HCT116 (cell line): Measurements from ENCODE around the gene ERMP1. TPM values are rescaled to one million over a fixed set of nuclear protein-coding genes. Genes with fewer than 3 reads are reported as not detected.

ENCODE experiments used
- ATAC-seq: fragments of 200-7000 bp; cut with Tn5 transposase; 2 replicates; pipeline ENCODE4 v1.9.1; 2020; ENCODE audit warnings: mild to moderate bottlenecking, moderate library complexity
- BruUV-seq: library from RNA; stranded (reverse); fragments of 400-500 nt; replicated peaks from 2 replicates; lab custom pipeline; 2021; lab: Mats Ljungman, UMichigan
- CTCF ChIA-PET: fragments of 300-600 bp; sonication (Branson Sonifier 250); formaldehyde crosslinking; loops from one replicate; lab custom pipeline; 2021; ENCODE audit warnings: antibody characterized with exemption; lab: Charles Lee
- POLR2A ChIA-PET: fragments of 300-600, 350-600 bp; sonication (Branson Sonifier 250); formaldehyde crosslinking; loops from one replicate; lab custom pipeline; 2021; ENCODE audit warnings: antibody characterized with exemption; lab: Charles Lee
- RAD21 ChIA-PET, 2 experiments: fragments of 300-600 bp; sonication (Branson Sonifier 250); formaldehyde crosslinking; loops; one replicate each; lab custom pipeline; 2023; ENCODE audit warnings: low total read pairs in 2 of 2; ENCODE audit not compliant: uncharacterized antibody in 2 of 2, unreplicated experiment in 2 of 2, low non-redundant PET in 1 of 2; lab: Charles Lee
- DNase-seq: peaks from one replicate; pipeline ENCODE4 v3.0.0-alpha.2; 2010; ENCODE audit warnings: low read depth, low spot score
- H2AFZ ChIP-seq: fragments of 200-600 bp; shearing (Covaris generic), sonication (generic); 2 replicates; pipeline ENCODE4 v1.6.1; 2017; ENCODE audit warnings: low read depth, mixed run types, mixed read lengths, antibody characterized with exemption, low read length; ENCODE audit not compliant: poor library complexity, severe bottlenecking
- H3K27ac ChIP-seq: 2 replicates; pipeline ENCODE4 v1.5.1; 2012; ENCODE audit warnings: low read depth, low read length
- H3K27me3 ChIP-seq: fragments of 200-600 bp; sonication (generic); 2 replicates; pipeline ENCODE4 v1.6.1; 2016; ENCODE audit warnings: mixed run types, low read length, mixed read lengths; ENCODE audit not compliant: insufficient read depth
- H3K36me3 ChIP-seq, 2 experiments: fragments of 200-500 bp in 1 of 2; fragments of 200-600 bp in 1 of 2; sonication (Bioruptor generic) in 1 of 2; sonication (generic) in 1 of 2; 2 replicates each; pipeline versions ENCODE4 v1.5.1 to v1.6.1; 2014 to 2016; ENCODE audit warnings: low read length in 2 of 2, inconsistent platforms in 1 of 2, mixed read lengths in 1 of 2, mixed run types in 1 of 2; ENCODE audit not compliant: insufficient read depth in 2 of 2, control insufficient read depth in 1 of 2
- H3K4me1 ChIP-seq, 2 experiments: fragments of 200-600 bp in 1 of 2; sonication (generic) in 1 of 2; 2 replicates each; pipeline versions ENCODE4 v1.5.1 to v1.6.1; 2012 to 2017; ENCODE audit warnings: low read length in 2 of 2, inconsistent platforms in 1 of 2, mild to moderate bottlenecking in 1 of 2, mixed read lengths in 1 of 2, mixed run types in 1 of 2, moderate library complexity in 1 of 2; ENCODE audit not compliant: insufficient read depth in 2 of 2, control insufficient read depth in 1 of 2
- H3K4me2 ChIP-seq: fragments of 200-600 bp; sonication (generic); 2 replicates; pipeline ENCODE4 v1.6.1; 2017; ENCODE audit warnings: mixed run types, low read length, mixed read lengths
- H3K4me3 ChIP-seq, 2 experiments: fragments of 200-600 bp in 1 of 2; sonication (generic) in 1 of 2; replicated peaks in 1 of 2; 2 replicates each; pipeline ENCODE4 v1.5.1; 2011 to 2016; ENCODE audit warnings: low read length in 2 of 2, control low read depth in 1 of 2, low read depth in 1 of 2, mild to moderate bottlenecking in 1 of 2, mixed read lengths in 1 of 2, mixed run types in 1 of 2
- H3K79me2 ChIP-seq: fragments of 200-600 bp; sonication (generic); 2 replicates; pipeline ENCODE4 v1.6.1; 2017; ENCODE audit warnings: mild to moderate bottlenecking, mixed run types, low read length, moderate library complexity, mixed read lengths; ENCODE audit not compliant: insufficient read depth
- H3K9ac ChIP-seq: fragments of 200-600 bp; sonication (generic); 2 replicates; pipeline ENCODE4 v1.6.1; 2016; ENCODE audit warnings: low read length, mixed read lengths
- H3K9me2 ChIP-seq: fragments of 200-600 bp; sonication (generic), shearing (Covaris generic); 2 replicates; pipeline ENCODE4 v1.6.1; 2017; ENCODE audit warnings: mixed run types, mild to moderate bottlenecking, moderate library complexity; ENCODE audit not compliant: insufficient read depth
- H3K9me3 ChIP-seq, 2 experiments: fragments of 200-500 bp in 1 of 2; fragments of 200-600 bp in 1 of 2; sonication (Bioruptor generic) in 1 of 2; sonication (generic) in 1 of 2; 2 replicates each; pipeline ENCODE4 v1.6.1; 2014 to 2017; ENCODE audit warnings: low read length in 2 of 2, mixed read lengths in 2 of 2, inconsistent platforms in 1 of 2, low read depth in 1 of 2, mild to moderate bottlenecking in 1 of 2, mixed run types in 1 of 2, moderate library complexity in 1 of 2; ENCODE audit not compliant: control insufficient read depth in 1 of 2, insufficient read depth in 1 of 2
- H4K20me1 ChIP-seq: fragments of 200-600 bp; sonication (generic), shearing (Covaris generic); 2 replicates; pipeline ENCODE4 v1.6.1; 2017; ENCODE audit warnings: mixed run types, mild to moderate bottlenecking, moderate library complexity; ENCODE audit not compliant: insufficient read depth
- ATF3 ChIP-seq: IDR thresholded peaks from 2 replicates; pipeline ENCODE4 v1.6.1; 2012
- CTCF ChIP-seq, 3 experiments: fragments of 200-600 bp in 1 of 3; sonication (generic) in 1 of 3; IDR thresholded peaks in 2 of 3; conservative IDR thresholded peaks in 1 of 3; 2 replicates each; pipeline ENCODE4 v1.5.1; 2012 to 2017; ENCODE audit warnings: low read depth in 2 of 3, low read length in 2 of 3, antibody characterized with exemption in 1 of 3, borderline replicate concordance in 1 of 3, control low read depth in 1 of 3, mild to moderate bottlenecking in 1 of 3, mixed read lengths in 1 of 3, mixed run types in 1 of 3, moderate library complexity in 1 of 3; ENCODE audit not compliant: insufficient read depth in 1 of 3
- EGR1 ChIP-seq: IDR thresholded peaks from 2 replicates; pipeline ENCODE4 v1.6.1; 2012; ENCODE audit warnings: low read depth
- ELF1 ChIP-seq: IDR thresholded peaks from 2 replicates; pipeline ENCODE4 v1.6.1; 2012; ENCODE audit warnings: low read depth, borderline replicate concordance
- FOSL1 ChIP-seq: IDR thresholded peaks from 2 replicates; pipeline ENCODE4 v1.6.1; 2012; ENCODE audit warnings: low read depth
- JUND ChIP-seq: IDR thresholded peaks from 2 replicates; pipeline ENCODE4 v1.6.1; 2012
- MAX ChIP-seq: IDR thresholded peaks from 2 replicates; pipeline ENCODE4 v1.6.1; 2012
- POLR2A ChIP-seq: IDR thresholded peaks from 2 replicates; pipeline ENCODE4 v1.7.0; 2011; ENCODE audit warnings: borderline replicate concordance; ENCODE audit not compliant: insufficient read depth, insufficient read length; ENCODE audit errors: extremely low read depth
- POLR2AphosphoS5 ChIP-seq: IDR thresholded peaks from 2 replicates; pipeline ENCODE4 v1.6.1; 2011; ENCODE audit warnings: mild to moderate bottlenecking, low read depth, low read length, moderate library complexity
- RAD21 ChIP-seq: IDR thresholded peaks from 2 replicates; pipeline ENCODE4 v1.6.1; 2012; ENCODE audit warnings: low read depth, mild to moderate bottlenecking
- SIN3A ChIP-seq: IDR thresholded peaks from 2 replicates; pipeline ENCODE4 v1.6.1; 2012; ENCODE audit warnings: low read depth
- SRF ChIP-seq: IDR thresholded peaks from 2 replicates; pipeline ENCODE4 v1.6.1; 2012; ENCODE audit warnings: low read depth
- TCF7L2 ChIP-seq: IDR thresholded peaks from 2 replicates; pipeline ENCODE4 v1.7.0; 2011; ENCODE audit warnings: borderline replicate concordance, inconsistent platforms; ENCODE audit not compliant: insufficient read depth, insufficient read length; ENCODE audit errors: extremely low read depth
- YY1 ChIP-seq: IDR thresholded peaks from 2 replicates; pipeline ENCODE4 v1.6.1; 2011; ENCODE audit warnings: low read length, low read depth, moderate library complexity, mild to moderate bottlenecking; ENCODE audit not compliant: insufficient replicate concordance; ENCODE audit errors: extremely low read depth
- ZBTB33 ChIP-seq: IDR thresholded peaks from 2 replicates; pipeline ENCODE4 v1.6.1; 2011; ENCODE audit warnings: mild to moderate bottlenecking, low read length, moderate library complexity; ENCODE audit not compliant: insufficient replicate concordance; ENCODE audit errors: extremely low read depth
- ZFX ChIP-seq: fragments of 450-650 bp; IDR thresholded peaks from 2 replicates; pipeline ENCODE4 v1.6.1; 2017
- intact Hi-C: fragments of 100-400 bp; cut with micrococcal nuclease; formaldehyde crosslinking; loops from 2 replicates; pipeline ENCODE4 v1.10.0; 2022
- total RNA-seq: library from RNA; stranded (reverse); gene quantifications from one replicate; pipeline ENCODE4 v1.2.1, GENCODE V29; 2021; ENCODE audit not compliant: unreplicated experiment

Gene ERMP1
- total RNA-seq, 1 experiment from 2014 or later = 29.9 TPM

GRCh38 chr9:5736563-5737346 lies 96.2 kb downstream of the ERMP1 start:
- ChIA-PET POLR2A (no interaction called here), RAD21 (no interaction called here)
- Histone ChIP-seq H3K9me2 (no peaks in the 10 kb centered on the region), H3K36me3 (no peaks in the 10 kb centered on the region; a peak in 2 of 4 replicates), H3K4me2 (no peak overlapping the region), H3K4me3 (no peak overlapping the region)
- TF ChIP-seq YY1 (no peak), SRF (no peak), MAX (no peak), FOSL1 (no peak), POLR2A (no peak), ATF3 (no peak)
- TF ChIP-seq, all 23 proteins: peak for 0
- CTCF ChIA-PET = no interaction called here
- ATAC-seq (no peak), DNase-seq (no peak)
- H2AFZ ChIP-seq = no peak overlapping the region
- H3K27me3 ChIP-seq = no peaks in the 10 kb centered on the region
- H4K20me1 ChIP-seq = 0 out of 2 replicates have a peak, but pooled peaks cover 4% of the 10 kb centered on the region
- H3K9ac ChIP-seq = no peak overlapping the region
- no peaks in the 10 kb centered on the region for H3K4me1 ChIP-seq
- no TSS peak for BruUV-seq
- H3K27ac ChIP-seq = no peak overlapping the region
- no peaks in the 10 kb centered on the region for H3K79me2 ChIP-seq
- H3K9me3 ChIP-seq = no peaks in the 10 kb centered on the region
- intact Hi-C loops = no loop called here

GRCh38 chr9:5735072-5735471 lies 97.8 kb downstream of the ERMP1 start:
- intact Hi-C loops = no loop called here
- no peaks in the 10 kb centered on the region for H3K9me2 ChIP-seq
- 0 out of 2 replicates have a peak, but pooled peaks cover 4% of the 10 kb centered on the region for H4K20me1 ChIP-seq
- H3K4me3 ChIP-seq = no peak overlapping the region
- RAD21 ChIA-PET = no interaction called here
- no peaks in the 10 kb centered on the region; a peak in 2 of 4 replicates for H3K36me3 ChIP-seq
- H3K27me3 ChIP-seq = no peaks in the 10 kb centered on the region
- DNase-seq (no peak), ATAC-seq (no peak)
- H3K9ac ChIP-seq = no peak overlapping the region
- no TSS peak for BruUV-seq
- no peaks in the 10 kb centered on the region for H3K9me3 ChIP-seq
- POLR2A ChIA-PET = no interaction called here
- H3K79me2 ChIP-seq = no peaks in the 10 kb centered on the region
- no peak overlapping the region for H2AFZ ChIP-seq
- no peak overlapping the region for H3K27ac ChIP-seq
- no peaks in the 10 kb centered on the region for H3K4me1 ChIP-seq
- H3K4me2 ChIP-seq = no peak overlapping the region
- CTCF ChIA-PET = no interaction called here
- TF ChIP-seq ELF1 (no peak), JUND (no peak), CTCF (IDR thresholded peaks at IDR 0.05 in 2 of 3, conservative IDR thresholded peaks at IDR 0.05 in 1 of 3; ENCODE audit: borderline replicate concordance in 1 of 3, insufficient read depth in 1 of 3, low read depth in 2 of 3, low read length in 2 of 3) (no peak), EGR1 (no peak), RAD21 (no peak), POLR2AphosphoS5 (no peak), MAX (no peak), ZFX (no peak), TCF7L2 (no peak), SIN3A (no peak), ZBTB33 (no peak)
